BLaER1 (cell line): Measurements from ENCODE around the gene TPO.
"Not testable (repeated sequence)": the region's sequence is repeated elsewhere in the genome, so short reads cannot be mapped to it uniquely, and the experiment has no call there.

Experiments used
- H3K27ac ChIP-seq: shearing (Covaris generic); formaldehyde crosslinking; 2 replicates; pipeline ENCODE4 v1.8.1; 2022
- H3K27me3 ChIP-seq: shearing (Covaris generic); formaldehyde crosslinking; 2 replicates; pipeline ENCODE4 v1.8.1; 2022
- H3K36me3 ChIP-seq: shearing (Covaris generic); formaldehyde crosslinking; 2 replicates; pipeline ENCODE4 v1.8.1; 2022
- H3K4me1 ChIP-seq: shearing (Covaris generic); formaldehyde crosslinking; 2 replicates; pipeline ENCODE4 v1.8.1; 2022
- H3K4me2 ChIP-seq: shearing (Covaris generic); formaldehyde crosslinking; 2 replicates; pipeline ENCODE4 v1.8.1; 2022
- H3K4me3 ChIP-seq: shearing (Covaris generic); formaldehyde crosslinking; 2 replicates; pipeline ENCODE4 v1.8.1; 2022
- H3K9ac ChIP-seq: shearing (Covaris generic); formaldehyde crosslinking; 2 replicates; pipeline ENCODE4 v1.8.1; 2022
- H3K9me3 ChIP-seq: shearing (Covaris generic); formaldehyde crosslinking; 2 replicates; pipeline ENCODE4 v1.8.1; 2022
- H4K20me1 ChIP-seq: shearing (Covaris generic); formaldehyde crosslinking; 2 replicates; pipeline ENCODE4 v1.8.1; 2022
- Cebpa-rat ChIP-seq: shearing (Covaris generic); IDR thresholded peaks from 2 replicates; pipeline ENCODE4 v1.8.1; 2022

TPO gene

GRCh38 chr2:1402064-1402463 lies 11.2 kb upstream of the TPO start:
- no peak overlapping the region for H3K4me3 ChIP-seq
- H3K36me3 ChIP-seq: no peaks in the 10 kb centered on the region
- no peak for TF ChIP-seq Cebpa-rat
- no peaks in the 10 kb centered on the region for H4K20me1 ChIP-seq
- H3K27me3 ChIP-seq: no peaks in the 10 kb centered on the region
- H3K9ac ChIP-seq: no peak overlapping the region
- peak overlapping the region; percentile 43; the same call in 1 of the 2 replicates for H3K27ac ChIP-seq
- peaks cover 79% of the 10 kb centered on the region for H3K4me1 ChIP-seq
- H3K9me3 ChIP-seq: peaks cover 21% of the 10 kb centered on the region
- peak overlapping the region; percentile 90 for H3K4me2 ChIP-seq

GRCh38 chr2:1403565-1403964 lies 9.7 kb upstream of the TPO start:
- H3K36me3 ChIP-seq: no peaks in the 10 kb centered on the region
- no peak overlapping the region for H3K4me3 ChIP-seq
- peaks cover 73% of the 10 kb centered on the region for H3K4me1 ChIP-seq
- no peak overlapping the region for H3K27ac ChIP-seq
- H3K9me3 ChIP-seq: peaks cover 21% of the 10 kb centered on the region
- H4K20me1 ChIP-seq: no peaks in the 10 kb centered on the region
- no peak for TF ChIP-seq Cebpa-rat
- H3K27me3 ChIP-seq: no peaks in the 10 kb centered on the region
- H3K9ac ChIP-seq: no peak overlapping the region
- 0 out of 2 replicates have a peak overlapping the region, but pooled peaks have one; percentile 27 for H3K4me2 ChIP-seq

- Histone ChIP-seq H3K4me2 (no peak overlapping the region), H3K27me3 (no peaks in the 10 kb centered on the region), H4K20me1 (no peaks in the 10 kb centered on the region), H3K36me3 (no peaks in the 10 kb centered on the region), H3K9ac (no peak overlapping the region), H3K27ac (no peak overlapping the region), H3K4me3 (no peak overlapping the region), H3K4me1 (peaks cover 63% of the 10 kb centered on the region), H3K9me3 (peaks cover 21% of the 10 kb centered on the region)
- TF ChIP-seq Cebpa-rat: no peak
Observed at GRCh38 chr2:1405124-1405523, 8.1 kb upstream of the TPO start.

GRCh38 chr2:1405967-1406366 lies 7.3 kb upstream of the TPO start:
- peaks cover 55% of the 10 kb centered on the region for H3K4me1 ChIP-seq
- H3K27ac ChIP-seq: no peak overlapping the region
- H3K9ac ChIP-seq: no peak overlapping the region
- H4K20me1 ChIP-seq: no peaks in the 10 kb centered on the region
- H3K4me3 ChIP-seq: no peak overlapping the region
- H3K4me2 ChIP-seq: no peak overlapping the region
- peaks cover 21% of the 10 kb centered on the region for H3K9me3 ChIP-seq
- H3K27me3 ChIP-seq: no peaks in the 10 kb centered on the region
- TF ChIP-seq Cebpa-rat: no peak
- H3K36me3 ChIP-seq: no peaks in the 10 kb centered on the region

- Histone ChIP-seq H4K20me1 (no peaks in the 10 kb centered on the region), H3K9me3 (peaks cover 21% of the 10 kb centered on the region), H3K27me3 (no peaks in the 10 kb centered on the region), H3K4me1 (peaks cover 50% of the 10 kb centered on the region), H3K9ac (no peak overlapping the region), H3K4me2 (no peak overlapping the region), H3K36me3 (no peaks in the 10 kb centered on the region), H3K4me3 (no peak overlapping the region), H3K27ac (no peak overlapping the region)
- TF ChIP-seq Cebpa-rat: no peak
Observed at GRCh38 chr2:1406434-1406833, 6.8 kb upstream of the TPO start.

- no peaks in the 10 kb centered on the region for H3K36me3 ChIP-seq
- no peak overlapping the region for H3K27ac ChIP-seq
- no peaks in the 10 kb centered on the region for H3K27me3 ChIP-seq
- no peaks in the 10 kb centered on the region for H4K20me1 ChIP-seq
- H3K4me3 ChIP-seq: no peak overlapping the region
- H3K4me2 ChIP-seq: peak overlapping the region; percentile 62
- peaks cover 38% of the 10 kb centered on the region for H3K4me1 ChIP-seq
- peaks cover 10% of the 10 kb centered on the region for H3K9me3 ChIP-seq
- no peak overlapping the region for H3K9ac ChIP-seq
- no peak for TF ChIP-seq Cebpa-rat
Observed at GRCh38 chr2:1407950-1408675, 5.2 kb upstream of the TPO start.

- Histone ChIP-seq H3K4me2 (no peak overlapping the region), H3K27me3 (no peaks in the 10 kb centered on the region), H4K20me1 (no peaks in the 10 kb centered on the region), H3K9ac (no peak overlapping the region), H3K9me3 (no peaks in the 10 kb centered on the region), H3K4me1 (peaks cover 9% of the 10 kb centered on the region), H3K27ac (no peak overlapping the region), H3K4me3 (no peak overlapping the region), H3K36me3 (no peaks in the 10 kb centered on the region)
- TF ChIP-seq Cebpa-rat: no peak
Observed at GRCh38 chr2:1414121-1414520, 858 bp downstream of the TPO start.

GRCh38 chr2:1414901-1415300 lies 1.6 kb downstream of the TPO start:
- H3K27ac ChIP-seq, H3K9me3 ChIP-seq, H3K9ac ChIP-seq, H4K20me1 ChIP-seq, H3K27me3 ChIP-seq, H3K36me3 ChIP-seq, H3K4me2 ChIP-seq, H3K4me3 ChIP-seq: not testable (repeated sequence)
- H3K4me1 ChIP-seq: peaks cover 16% of the 10 kb centered on the region

GRCh38 chr2:1415501-1415900 lies 2.2 kb downstream of the TPO start:
- Histone ChIP-seq H3K9me3 (no peaks in the 10 kb centered on the region), H3K27ac (no peak overlapping the region), H3K4me3 (no peak overlapping the region), H3K4me1 (peaks cover 16% of the 10 kb centered on the region), H3K9ac (no peak overlapping the region), H3K27me3 (no peaks in the 10 kb centered on the region), H3K4me2 (no peak overlapping the region), H4K20me1 (no peaks in the 10 kb centered on the region), H3K36me3 (no peaks in the 10 kb centered on the region)
- TF ChIP-seq Cebpa-rat: no peak

GRCh38 chr2:1418566-1418965 lies 5.3 kb downstream of the TPO start:
- Histone ChIP-seq H3K4me3 (no peak overlapping the region), H3K9me3 (no peaks in the 10 kb centered on the region), H3K9ac (no peak overlapping the region), H4K20me1 (no peaks in the 10 kb centered on the region), H3K27me3 (no peaks in the 10 kb centered on the region), H3K4me1 (peaks cover 16% of the 10 kb centered on the region), H3K36me3 (no peaks in the 10 kb centered on the region), H3K27ac (no peak overlapping the region), H3K4me2 (peak overlapping the region; percentile 39)
- no peak for TF ChIP-seq Cebpa-rat
